Nephron (organoid): ENCODE results near the gene SNRNP48.

Experiments used
- H3K27ac Mint-ChIP-seq, 3 experiments: 2 replicates each; pipeline ENCODE4 v1.8.0; 2020; ENCODE audit warnings: mixed read lengths in 3 of 3, mild to moderate bottlenecking in 2 of 3, moderate library complexity in 1 of 3
- H3K27me3 Mint-ChIP-seq: 2 replicates; pipeline ENCODE4 v1.8.0; 2021; ENCODE audit warnings: low read depth, mild to moderate bottlenecking, moderate library complexity, mixed read lengths
- H3K36me3 Mint-ChIP-seq: 2 replicates; pipeline ENCODE4 v1.8.0; 2020; ENCODE audit warnings: low read depth, mixed read lengths
- H3K4me1 Mint-ChIP-seq: 2 replicates; pipeline ENCODE4 v1.8.0; 2020; ENCODE audit warnings: mixed read lengths
- H3K4me3 Mint-ChIP-seq, 3 experiments: 2 replicates each; pipeline ENCODE4 v1.8.0; 2020; ENCODE audit warnings: mild to moderate bottlenecking in 3 of 3, mixed read lengths in 3 of 3, moderate library complexity in 2 of 3
- H3K9me3 Mint-ChIP-seq: 2 replicates; pipeline ENCODE4 v1.8.0; 2020; ENCODE audit warnings: mixed read lengths
- CTCF ChIP-seq, 3 experiments: fragments of 200-600 bp; sonication (generic); IDR thresholded peaks; one replicate each; pipeline ENCODE4 v1.5.0; 2021; ENCODE audit warnings: antibody characterized with exemption in 3 of 3; ENCODE audit not compliant: unreplicated experiment in 3 of 3

SNRNP48 gene

GRCh38 chr6:7604506-7604905, 14.5 kb downstream of the SNRNP48 start:
- Mint-ChIP-seq H3K36me3 (peaks cover 67% of the 10 kb centered on the region), H3K9me3 (no peaks in the 10 kb centered on the region), H3K27me3 (no peaks in the 10 kb centered on the region), H3K27ac (no peak overlapping the region), H3K4me1 (no peaks in the 10 kb centered on the region), H3K4me3 (no peak overlapping the region)
- no peak for TF ChIP-seq CTCF (IDR thresholded peaks at IDR 0.05; ENCODE audit: unreplicated experiment in 3 of 3)

GRCh38 chr6:7615611-7616383, 25.8 kb downstream of the SNRNP48 start:
- no peak overlapping the region for H3K4me3 Mint-ChIP-seq

DNA sequence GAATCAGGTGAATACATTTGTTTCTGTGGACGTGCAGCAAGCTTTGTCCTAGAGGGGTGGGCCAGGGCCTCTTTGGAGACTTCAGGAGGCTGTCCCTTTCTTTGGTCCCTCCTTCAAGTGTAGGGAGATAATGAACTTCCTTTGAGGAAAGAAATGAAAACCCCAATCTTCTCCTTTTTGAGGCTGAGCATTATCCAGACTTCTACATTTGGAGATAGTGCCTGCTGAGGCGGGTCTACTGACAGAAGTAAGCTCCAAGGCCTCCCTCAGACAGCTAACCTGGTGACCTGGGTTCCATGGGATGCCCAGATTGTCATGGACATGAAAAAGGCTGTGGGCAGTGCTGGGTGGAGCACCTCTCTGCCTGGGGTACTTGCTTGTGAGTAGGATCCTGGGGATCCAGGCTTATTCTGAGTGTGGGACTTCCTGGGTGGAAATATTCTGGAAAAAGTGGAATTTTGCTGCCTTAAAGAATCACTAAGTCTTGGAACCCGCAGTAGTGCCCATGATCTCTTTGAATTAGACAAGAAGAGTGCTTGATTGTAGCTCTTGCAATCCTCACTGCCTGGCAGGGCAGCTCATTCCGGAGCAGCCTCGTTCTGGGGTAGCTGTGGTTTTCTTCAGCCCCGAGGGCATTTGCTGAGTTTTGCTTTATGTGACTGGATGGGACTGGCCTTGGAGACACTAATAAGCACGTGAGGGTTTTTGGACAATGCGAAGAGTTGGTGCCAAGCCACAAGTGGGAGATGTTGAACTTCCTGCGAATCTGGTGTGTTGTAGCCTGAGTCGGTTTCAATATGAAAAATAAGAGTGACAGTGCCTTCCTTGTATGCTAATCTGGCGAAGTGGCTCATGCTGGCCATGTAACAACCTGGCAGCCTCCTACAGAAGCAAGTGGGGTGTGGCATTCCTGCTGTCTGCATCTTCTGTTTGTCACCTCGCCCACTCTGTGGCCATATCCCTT, 28.1 kb downstream of the SNRNP48 start:
- no peak overlapping the region for H3K4me3 Mint-ChIP-seq
- no peak for TF ChIP-seq CTCF (IDR thresholded peaks at IDR 0.05; ENCODE audit: unreplicated experiment in 3 of 3)
- H3K9me3 Mint-ChIP-seq = no peaks in the 10 kb centered on the region
- H3K4me1 Mint-ChIP-seq = no peaks in the 10 kb centered on the region
- no peak overlapping the region for H3K27ac Mint-ChIP-seq
- H3K36me3 Mint-ChIP-seq = peaks cover 4% of the 10 kb centered on the region
- H3K27me3 Mint-ChIP-seq = peaks cover 7% of the 10 kb centered on the region

More at GRCh38 chr6:7615611-7616383, 25.8 kb downstream of the SNRNP48 start:
- TF ChIP-seq CTCF (IDR thresholded peaks at IDR 0.05; ENCODE audit: unreplicated experiment in 3 of 3) = peak; percentile 77 to 84 (median 80)
- H3K27me3 Mint-ChIP-seq = peaks cover 7% of the 10 kb centered on the region
- H3K36me3 Mint-ChIP-seq = peaks cover 13% of the 10 kb centered on the region
- H3K9me3 Mint-ChIP-seq = no peaks in the 10 kb centered on the region
- H3K27ac Mint-ChIP-seq = no peak overlapping the region
- no peaks in the 10 kb centered on the region for H3K4me1 Mint-ChIP-seq

DNA sequence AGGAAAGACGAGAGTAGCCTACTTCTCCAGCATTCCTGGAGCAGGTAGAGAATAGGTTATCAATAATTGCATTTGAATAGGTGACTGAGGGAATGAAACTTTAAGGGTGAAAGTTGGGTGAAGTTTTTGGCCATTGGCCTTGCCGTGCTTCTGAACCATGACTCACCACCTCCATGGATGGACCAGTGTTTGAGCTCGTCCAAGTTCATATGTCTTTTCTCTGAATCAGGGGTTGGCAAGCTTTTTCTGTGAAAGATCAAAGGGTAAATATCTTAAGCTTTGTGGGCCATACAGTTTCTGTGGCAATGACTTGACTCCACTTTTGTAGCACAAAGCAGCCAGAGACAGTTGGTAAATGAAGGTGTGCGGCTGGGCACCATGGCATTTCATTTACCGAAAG, 31.8 kb downstream of the SNRNP48 start:
- Mint-ChIP-seq H3K27ac (no peak overlapping the region), H3K4me1 (no peaks in the 10 kb centered on the region), H3K36me3 (no peaks in the 10 kb centered on the region), H3K4me3 (no peak overlapping the region), H3K27me3 (peaks cover 4% of the 10 kb centered on the region), H3K9me3 (no peaks in the 10 kb centered on the region)
- no peak for TF ChIP-seq CTCF (IDR thresholded peaks at IDR 0.05; ENCODE audit: unreplicated experiment in 3 of 3)

DNA sequence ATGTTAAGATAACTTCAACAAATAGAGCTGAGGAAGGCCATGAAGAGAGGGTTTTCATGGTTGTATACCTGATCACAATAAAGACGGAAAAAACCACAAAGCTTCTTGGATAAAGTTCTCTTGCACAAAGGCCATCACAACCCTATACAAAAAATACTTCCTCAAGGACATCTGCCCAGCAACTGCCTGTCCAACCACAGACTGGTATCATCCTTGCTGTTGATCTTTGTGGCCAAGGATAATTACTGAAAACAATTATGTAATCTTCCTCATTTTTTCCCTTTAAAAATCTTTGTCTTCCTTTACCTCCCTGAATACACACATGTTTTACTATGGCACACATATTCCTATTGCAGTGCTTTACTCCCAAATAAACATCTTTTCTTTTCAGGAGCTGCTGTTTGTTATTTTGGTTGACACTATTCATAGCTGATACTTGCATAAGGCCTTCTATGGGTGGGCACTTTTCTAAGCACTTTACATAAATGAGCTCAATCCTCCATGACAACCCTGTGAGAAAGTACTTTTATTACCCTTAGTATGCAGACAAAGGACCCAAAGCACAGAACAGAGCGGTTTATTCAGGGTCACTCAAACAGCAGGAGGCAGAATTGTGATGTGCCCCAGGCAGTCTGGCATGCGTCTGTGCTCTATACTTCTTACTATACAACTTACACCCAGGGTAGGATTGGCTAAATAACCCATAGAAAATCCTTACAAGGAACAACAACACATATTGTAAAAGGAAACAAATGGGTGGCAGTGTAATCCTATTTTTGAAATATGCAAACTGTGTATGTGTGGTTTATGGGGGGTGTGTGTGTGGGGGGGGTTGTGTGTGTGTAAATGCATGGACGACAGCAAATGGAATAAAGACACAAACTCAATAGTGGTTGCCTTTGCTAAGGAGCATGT, 35.1 kb downstream of the SNRNP48 start:
- Mint-ChIP-seq H3K27ac (peak overlapping the region in 1 of 3 experiments; percentile 4), H3K4me3 (no peak overlapping the region), H3K36me3 (no peaks in the 10 kb centered on the region), H3K4me1 (no peaks in the 10 kb centered on the region), H3K27me3 (no peaks in the 10 kb centered on the region), H3K9me3 (no peaks in the 10 kb centered on the region)
- TF ChIP-seq CTCF (IDR thresholded peaks at IDR 0.05; ENCODE audit: unreplicated experiment in 3 of 3) = no peak
